ENCODE results near the gene OSGIN1.

DNA sequence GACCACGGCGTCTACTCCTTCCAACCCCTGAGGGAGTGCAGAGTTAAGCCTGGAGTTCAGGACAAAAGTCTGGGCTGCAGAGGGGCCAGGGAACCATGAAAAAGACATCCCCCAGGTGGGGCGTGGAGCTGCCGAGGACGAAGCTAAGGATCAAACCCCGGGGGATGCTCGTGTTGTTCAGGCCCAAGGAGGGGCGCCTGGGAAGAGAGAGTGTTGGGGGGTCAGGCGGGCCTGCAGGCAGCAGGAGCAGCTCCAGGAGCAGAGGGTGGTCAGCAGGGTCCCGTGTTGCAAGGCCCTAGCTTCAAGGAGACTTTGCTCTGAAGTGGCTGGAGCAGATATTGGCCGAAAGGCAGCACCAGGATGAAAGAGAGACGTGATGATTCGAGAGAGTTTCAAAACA, 41.7 kb downstream of the OSGIN1 start:
- no peak for TF ChIP-seq CTCF (IDR thresholded peaks at IDR 0.05; ENCODE audit: poor library complexity, severe bottlenecking)
- no peak for TF ChIP-seq RAD21 (conservative IDR thresholded peaks at IDR 0.05)
- no peak for TF ChIP-seq SMC3 (conservative IDR thresholded peaks at IDR 0.05; ENCODE audit: poor library complexity)
- TF ChIP-seq, protein P1, sequence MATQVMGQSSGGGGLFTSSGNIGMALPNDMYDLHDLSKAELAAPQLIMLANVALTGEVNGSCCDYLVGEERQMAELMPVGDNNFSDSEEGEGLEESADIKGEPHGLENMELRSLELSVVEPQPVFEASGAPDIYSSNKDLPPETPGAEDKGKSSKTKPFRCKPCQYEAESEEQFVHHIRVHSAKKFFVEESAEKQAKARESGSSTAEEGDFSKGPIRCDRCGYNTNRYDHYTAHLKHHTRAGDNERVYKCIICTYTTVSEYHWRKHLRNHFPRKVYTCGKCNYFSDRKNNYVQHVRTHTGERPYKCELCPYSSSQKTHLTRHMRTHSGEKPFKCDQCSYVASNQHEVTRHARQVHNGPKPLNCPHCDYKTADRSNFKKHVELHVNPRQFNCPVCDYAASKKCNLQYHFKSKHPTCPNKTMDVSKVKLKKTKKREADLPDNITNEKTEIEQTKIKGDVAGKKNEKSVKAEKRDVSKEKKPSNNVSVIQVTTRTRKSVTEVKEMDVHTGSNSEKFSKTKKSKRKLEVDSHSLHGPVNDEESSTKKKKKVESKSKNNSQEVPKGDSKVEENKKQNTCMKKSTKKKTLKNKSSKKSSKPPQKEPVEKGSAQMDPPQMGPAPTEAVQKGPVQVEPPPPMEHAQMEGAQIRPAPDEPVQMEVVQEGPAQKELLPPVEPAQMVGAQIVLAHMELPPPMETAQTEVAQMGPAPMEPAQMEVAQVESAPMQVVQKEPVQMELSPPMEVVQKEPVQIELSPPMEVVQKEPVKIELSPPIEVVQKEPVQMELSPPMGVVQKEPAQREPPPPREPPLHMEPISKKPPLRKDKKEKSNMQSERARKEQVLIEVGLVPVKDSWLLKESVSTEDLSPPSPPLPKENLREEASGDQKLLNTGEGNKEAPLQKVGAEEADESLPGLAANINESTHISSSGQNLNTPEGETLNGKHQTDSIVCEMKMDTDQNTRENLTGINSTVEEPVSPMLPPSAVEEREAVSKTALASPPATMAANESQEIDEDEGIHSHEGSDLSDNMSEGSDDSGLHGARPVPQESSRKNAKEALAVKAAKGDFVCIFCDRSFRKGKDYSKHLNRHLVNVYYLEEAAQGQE (IDR thresholded peaks at IDR 0.05; ENCODE audit: borderline replicate concordance), result no peak
- TF ChIP-seq POLR2AphosphoS5 (IDR thresholded peaks at IDR 0.05), result no peak
